Hippocampal formation (tissue), 2 donors: Measurements from ENCODE around the gene ETV5.

Experiments used
- DNase-seq, 2 donors: peaks; one replicate each; lab custom pipeline; 2025; lab: John Stamatoyannopoulos, UW

Gene ETV5

GRCh38 chr3:186108941-186109865 lies at the start of gene ETV5:
TSS of gene ETV5 (minus strand) at chr3:186109089. CDS start at chr3:186105868, 3,221 bp downstream.
- DNase-seq = peak; percentile 98 to 99

- no peak for DNase-seq
Measured at GRCh38 chr3:186154641-186155040, 45.8 kb upstream of the ETV5 start.

GRCh38 chr3:186152889-186153292 lies 44.0 kb upstream of the ETV5 start:
- no peak for DNase-seq

- DNase-seq = no peak
Measured at GRCh38 chr3:186152361-186152798, 43.5 kb upstream of the ETV5 start.

- no peak for DNase-seq
Measured at GRCh38 chr3:186151077-186151971, 42.4 kb upstream of the ETV5 start.

GRCh38 chr3:186150041-186150830 lies 41.3 kb upstream of the ETV5 start:
- DNase-seq = no peak

GRCh38 chr3:186149319-186149960 lies 40.6 kb upstream of the ETV5 start:
- no peak for DNase-seq

- DNase-seq = no peak
Measured at GRCh38 chr3:186144257-186144656, 35.4 kb upstream of the ETV5 start.

- DNase-seq = peak in 1 of 2 donors; percentile 20
Measured at GRCh38 chr3:186143250-186143649, 34.4 kb upstream of the ETV5 start.

- no peak for DNase-seq
Measured at GRCh38 chr3:186142393-186142932, 33.6 kb upstream of the ETV5 start.

GRCh38 chr3:186141790-186142189 lies 32.9 kb upstream of the ETV5 start:
- DNase-seq = no peak

GRCh38 chr3:186138272-186138981 lies 29.5 kb upstream of the ETV5 start:
- no peak for DNase-seq

- no peak for DNase-seq
Measured at GRCh38 chr3:186137051-186137685, 28.3 kb upstream of the ETV5 start.

GRCh38 chr3:186133980-186134379 lies 25.1 kb upstream of the ETV5 start:
- DNase-seq = no peak

- DNase-seq = no peak
Measured at GRCh38 chr3:186132487-186132886, 23.6 kb upstream of the ETV5 start.

GRCh38 chr3:186129206-186129605 lies 20.3 kb upstream of the ETV5 start:
- no peak for DNase-seq

- no peak for DNase-seq
Measured at GRCh38 chr3:186128158-186128557, 19.3 kb upstream of the ETV5 start.

- DNase-seq = no peak
Measured at GRCh38 chr3:186127463-186127862, 18.6 kb upstream of the ETV5 start.

GRCh38 chr3:186125118-186125517 lies 16.2 kb upstream of the ETV5 start:
- DNase-seq = no peak

GRCh38 chr3:186124592-186124991 lies 15.7 kb upstream of the ETV5 start:
- DNase-seq = no peak
